ENCODE results near the gene CHCHD5. TPM values are rescaled to one million over a fixed set of nuclear protein-coding genes. Genes with fewer than 3 reads are reported as not detected.

Gene CHCHD5
- total and polyA plus RNA-seq, 3 experiments from 2014 or later, result 33.1 to 41.8 (median 36.6) TPM

DNA sequence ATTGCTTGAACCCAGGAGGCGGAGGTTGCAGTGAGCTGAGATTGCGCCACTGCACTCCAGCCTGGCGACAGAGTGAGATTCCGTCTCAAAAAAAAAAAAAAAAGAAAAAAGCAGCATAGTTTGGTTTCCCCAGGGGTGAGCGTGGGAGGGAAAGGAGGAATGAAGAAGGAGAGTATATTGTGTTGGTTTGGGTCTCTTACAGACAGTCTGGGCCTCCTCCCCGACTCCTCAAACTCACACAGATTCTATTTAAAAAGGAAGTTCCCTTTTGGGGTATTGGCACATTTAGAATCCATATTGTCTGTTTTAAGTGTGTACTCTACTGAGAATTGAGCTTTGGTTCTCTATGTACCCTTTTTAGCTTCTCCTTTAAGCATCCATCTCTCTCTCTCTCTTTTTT lies 34.0 kb downstream of the CHCHD5 start:
- Mint-ChIP-seq H3K27me3 (no peaks in the 10 kb centered on the region), H3K9me3 (no peaks in the 10 kb centered on the region), H3K4me1 (no peaks in the 10 kb centered on the region), H3K27ac (no peak overlapping the region), H3K4me3 (no peak overlapping the region), H3K36me3 (peaks cover 0 to 6% (median 0%) of the 10 kb centered on the region in 3 donors)
- POLR2A ChIA-PET, result no interaction called here
- DNase-seq, result no peak
- Histone ChIP-seq H3K36me3 (ENCODE audit: insufficient read depth, low read length) (no peaks in the 10 kb centered on the region), H3K4me3 (ENCODE audit: low read length) (no peak overlapping the region), H3K4me1 (ENCODE audit: insufficient read depth, low read length) (no peaks in the 10 kb centered on the region), H3K27me3 (ENCODE audit: insufficient read depth, low read length, poor library complexity, severe bottlenecking) (no peaks in the 10 kb centered on the region), H3K9me3 (ENCODE audit: low read length) (no peaks in the 10 kb centered on the region), H3K27ac (ENCODE audit: low read depth, low read length) (no peak overlapping the region)
- CTCF ChIA-PET, result interaction anchor here (0.9 kb wide), 1 partner anchor 18 kb away, joined by 3 read pairs; no protein-coding TSS in a partner anchor

DNA sequence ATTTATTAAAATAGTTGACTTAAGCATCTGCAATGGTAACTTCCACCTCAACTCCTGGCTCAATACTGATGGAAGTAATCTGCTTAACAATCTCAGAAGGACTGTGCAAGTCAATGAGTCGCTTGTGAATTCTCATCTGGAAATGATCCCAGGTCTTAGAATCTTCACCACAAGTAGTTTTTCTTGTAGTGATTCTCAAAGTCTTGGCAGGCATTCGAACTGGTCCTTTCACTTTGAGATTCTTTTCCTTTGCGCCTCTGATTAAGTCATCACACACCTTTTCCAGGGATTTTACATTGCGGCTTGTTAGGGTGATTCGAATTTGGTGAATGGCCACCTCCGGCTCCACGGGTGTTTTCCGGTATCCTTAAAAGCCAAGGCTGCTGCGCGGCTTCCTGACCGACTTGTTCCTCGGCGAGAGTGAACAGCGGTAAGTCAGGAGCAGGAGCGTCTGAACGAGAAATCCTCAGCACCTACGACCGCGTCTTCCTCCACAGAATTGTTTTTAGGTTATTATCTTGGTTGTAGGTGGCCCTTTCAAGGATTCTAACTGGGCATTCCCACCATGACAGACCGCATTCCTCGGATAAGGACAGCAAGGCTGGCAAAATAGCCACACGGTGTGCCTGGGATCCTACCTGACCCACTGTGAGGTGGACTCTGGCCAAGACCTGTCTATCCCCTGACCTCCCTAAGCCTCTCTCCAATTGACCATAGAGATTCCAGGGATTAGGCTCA lies 37.5 kb downstream of the CHCHD5 start:
- Histone ChIP-seq H3K4me3 (ENCODE audit: low read length) (no peak overlapping the region), H3K4me1 (ENCODE audit: insufficient read depth, low read length) (peaks cover 31% of the 10 kb centered on the region), H3K9me3 (ENCODE audit: low read length) (no peaks in the 10 kb centered on the region), H3K36me3 (ENCODE audit: insufficient read depth, low read length) (no peaks in the 10 kb centered on the region), H3K27me3 (ENCODE audit: insufficient read depth, low read length, poor library complexity, severe bottlenecking) (no peaks in the 10 kb centered on the region), H3K27ac (ENCODE audit: low read depth, low read length) (no peak overlapping the region)
- DNase-seq, result no peak
- Mint-ChIP-seq H3K9me3 (no peaks in the 10 kb centered on the region), H3K4me3 (no peak overlapping the region), H3K27ac (peak overlapping the region in 2 of 8 donors; percentile 9 to 79), H3K4me1 (peaks cover 27 to 34% (median 32%) of the 10 kb centered on the region in 3 donors), H3K36me3 (no peaks in the 10 kb centered on the region), H3K27me3 (no peaks in the 10 kb centered on the region)
- POLR2A ChIA-PET, result interaction anchor here (1.2 kb wide), 1 partner anchor 10 kb away, joined by 3 read pairs; no protein-coding TSS in a partner anchor
- CTCF ChIA-PET, result interaction anchor here (1.0 to 5.5 kb wide), 5 partner anchors 8 to 69 kb away, joined by 3 to 28 read pairs (median 5); partner anchors contain the start of gene SLC20A1

DNA sequence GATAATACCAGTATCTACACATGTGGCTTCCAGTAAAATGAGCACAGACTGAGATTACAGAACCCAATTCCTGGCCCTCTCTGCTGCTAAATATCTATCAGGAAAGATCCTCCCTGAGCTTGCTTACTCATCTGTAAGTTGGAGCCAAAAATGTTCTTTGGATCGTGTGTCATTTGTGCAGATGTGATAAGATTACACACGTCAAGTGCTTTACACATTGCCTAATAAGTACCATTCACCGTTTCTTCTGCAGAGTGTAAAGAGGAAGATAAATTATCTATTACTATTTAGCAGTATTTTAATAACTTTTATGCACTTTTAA lies 38.1 kb downstream of the CHCHD5 start:
- ChIA-PET POLR2A (interaction anchor here (0.6 to 1.2 kb wide), 3 partner anchors 9 to 1944 kb away, joined by 3 to 4 read pairs (median 3); no protein-coding TSS in a partner anchor), CTCF (interaction anchor here (1.0 to 5.5 kb wide), 3 partner anchors 11 to 23 kb away, joined by 3 to 28 read pairs (median 5); partner anchors contain the start of gene SLC20A1)
- peaks cover 37% of the 10 kb centered on the region for H3K4me1 ChIP-seq (ENCODE audit: insufficient read depth, low read length)

DNA sequence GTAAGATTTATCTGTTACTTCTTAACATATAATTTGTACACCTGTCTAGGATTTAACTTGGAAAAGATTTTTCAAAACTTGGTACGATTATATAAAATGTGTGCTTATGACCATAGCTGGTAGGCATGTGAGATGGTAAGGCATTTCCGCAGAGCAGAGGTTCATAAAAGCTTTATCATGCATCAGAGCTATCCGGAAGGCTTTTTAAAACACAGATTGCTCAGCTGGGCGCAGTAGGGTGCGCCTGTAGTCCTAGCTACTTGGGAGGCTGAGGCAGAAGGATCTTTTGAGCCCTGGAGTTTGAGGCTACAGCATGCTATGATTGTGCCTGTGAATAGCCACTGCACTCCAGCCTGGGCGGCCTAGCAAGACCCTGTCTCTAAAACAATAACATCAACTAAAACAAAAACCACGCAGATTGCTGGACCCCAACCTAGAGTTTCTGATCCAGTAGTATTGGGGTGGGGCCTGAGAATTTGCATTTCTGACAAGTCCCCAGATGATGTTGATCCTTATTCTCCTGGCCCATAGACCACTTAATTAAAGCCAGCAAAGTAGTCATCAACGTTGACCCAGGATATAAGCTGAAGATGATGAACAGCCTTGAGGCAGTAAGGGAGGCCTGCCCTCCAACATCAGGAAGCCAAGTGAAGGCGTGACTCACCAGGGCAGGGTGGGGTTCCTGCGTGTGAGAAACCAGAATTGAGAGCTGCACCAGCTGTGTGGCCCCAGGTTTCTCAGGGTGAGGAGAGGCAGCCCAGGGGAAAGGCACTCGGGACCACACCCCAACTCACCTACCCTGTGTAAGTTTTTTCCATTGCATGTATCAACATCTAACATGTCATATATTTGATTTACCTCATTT lies 39.7 kb downstream of the CHCHD5 start:
- no peaks in the 10 kb centered on the region for H3K27me3 Mint-ChIP-seq
- H3K9me3 ChIP-seq (ENCODE audit: low read length), result no peaks in the 10 kb centered on the region
- H3K4me1 ChIP-seq (ENCODE audit: insufficient read depth, low read length), result peaks cover 49% of the 10 kb centered on the region
- H3K27me3 ChIP-seq (ENCODE audit: insufficient read depth, low read length, poor library complexity, severe bottlenecking), result no peaks in the 10 kb centered on the region
- peak in 4 of 5 donors; percentile 53 to 86 (median 60) for DNase-seq
- no peaks in the 10 kb centered on the region for H3K9me3 Mint-ChIP-seq
- peak overlapping the region; percentile 8 to 83 (median 61) for H3K4me3 Mint-ChIP-seq
- H3K27ac Mint-ChIP-seq, result peak overlapping the region; percentile 44 to 86 (median 74)
- H3K27ac ChIP-seq (ENCODE audit: low read depth, low read length), result no peak overlapping the region
- POLR2A ChIA-PET, result interaction anchor here (0.7 to 2.3 kb wide), 7 partner anchors 10 to 83 kb away, joined by 3 to 12 read pairs (median 4); partner anchors contain the start of gene SLC20A1
- no peaks in the 10 kb centered on the region for H3K36me3 ChIP-seq (ENCODE audit: insufficient read depth, low read length)
- H3K36me3 Mint-ChIP-seq, result no peaks in the 10 kb centered on the region
- peaks cover 45 to 55% (median 51%) of the 10 kb centered on the region in 3 donors for H3K4me1 Mint-ChIP-seq
- CTCF ChIA-PET, result interaction anchor here (0.6 to 12.6 kb wide), 14 partner anchors 11 to 118 kb away, joined by 3 to 147 read pairs (median 4); partner anchors contain the start of gene SLC20A1
- H3K4me3 ChIP-seq (ENCODE audit: low read length), result no peak overlapping the region

More for the DNA sequence above, 38.1 kb downstream of the CHCHD5 start:
- Histone ChIP-seq H3K27me3 (ENCODE audit: insufficient read depth, low read length, poor library complexity, severe bottlenecking) (no peaks in the 10 kb centered on the region), H3K27ac (ENCODE audit: low read depth, low read length) (no peak overlapping the region), H3K9me3 (ENCODE audit: low read length) (no peaks in the 10 kb centered on the region), H3K36me3 (ENCODE audit: insufficient read depth, low read length) (no peaks in the 10 kb centered on the region), H3K4me3 (ENCODE audit: low read length) (no peak overlapping the region)
- Mint-ChIP-seq H3K27ac (no peak overlapping the region), H3K9me3 (no peaks in the 10 kb centered on the region), H3K27me3 (no peaks in the 10 kb centered on the region), H3K36me3 (no peaks in the 10 kb centered on the region), H3K4me1 (peaks cover 33 to 39% (median 37%) of the 10 kb centered on the region in 3 donors), H3K4me3 (no peak overlapping the region)
- no peak for DNase-seq

DNA sequence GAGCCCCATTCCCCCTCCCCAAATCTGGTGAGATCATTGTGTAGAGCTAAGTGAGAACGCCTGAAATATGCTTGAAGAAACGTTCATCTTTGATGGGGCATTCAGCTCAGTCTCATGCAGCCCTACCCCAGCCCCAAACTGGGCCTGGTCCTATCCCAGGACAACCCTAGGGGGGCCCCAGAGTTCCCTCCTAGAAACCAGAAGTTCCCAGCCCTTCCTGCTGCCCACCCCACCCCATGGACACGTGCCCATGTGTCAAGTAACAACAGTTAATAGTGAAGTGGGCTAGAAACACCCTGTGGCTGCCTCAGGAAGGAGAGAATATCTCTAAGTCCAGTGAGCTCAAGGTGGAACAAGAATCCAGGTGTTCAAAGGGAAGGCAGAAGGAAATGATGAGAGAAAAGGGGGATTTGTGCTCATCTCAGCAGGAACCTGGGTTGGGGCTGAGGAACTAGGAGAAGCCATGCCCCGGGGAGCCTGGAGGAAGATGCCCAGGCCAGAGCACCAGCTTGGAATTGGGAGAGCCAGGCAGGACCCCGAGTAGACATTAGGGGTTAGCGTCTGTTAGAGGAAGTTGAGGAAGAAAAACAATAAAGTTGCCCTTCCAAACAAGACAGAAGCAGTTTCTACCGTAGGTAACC lies 41.2 kb downstream of the CHCHD5 start:
- Histone ChIP-seq H3K4me1 (ENCODE audit: insufficient read depth, low read length) (peaks cover 64% of the 10 kb centered on the region), H3K4me3 (ENCODE audit: low read length) (no peak overlapping the region), H3K36me3 (ENCODE audit: insufficient read depth, low read length) (no peaks in the 10 kb centered on the region), H3K27me3 (ENCODE audit: insufficient read depth, low read length, poor library complexity, severe bottlenecking) (no peaks in the 10 kb centered on the region), H3K9me3 (ENCODE audit: low read length) (no peaks in the 10 kb centered on the region), H3K27ac (ENCODE audit: low read depth, low read length) (no peak overlapping the region)
- ChIA-PET POLR2A (interaction anchor here (2.3 kb wide), 1 partner anchor 21 kb away, joined by 12 read pairs; no protein-coding TSS in a partner anchor), CTCF (interaction anchor here (0.7 to 12.6 kb wide), 18 partner anchors 9 to 105 kb away, joined by 3 to 147 read pairs (median 5); partner anchors contain the start of gene SLC20A1)
- peak overlapping the region in 5 of 8 donors; percentile 70 to 88 (median 83) for H3K27ac Mint-ChIP-seq
- H3K36me3 Mint-ChIP-seq, result peaks cover 0 to 3% (median 0%) of the 10 kb centered on the region in 3 donors
- peak in 1 of 5 donors; percentile 13 for DNase-seq
- peaks cover 58 to 69% (median 65%) of the 10 kb centered on the region in 3 donors for H3K4me1 Mint-ChIP-seq
- peaks cover 0 to under 1% (median 0%) of the 10 kb centered on the region in 5 donors for H3K9me3 Mint-ChIP-seq
- no peaks in the 10 kb centered on the region for H3K27me3 Mint-ChIP-seq
- peak overlapping the region in 3 of 7 donors; percentile 32 to 75 (median 41) for H3K4me3 Mint-ChIP-seq

DNA sequence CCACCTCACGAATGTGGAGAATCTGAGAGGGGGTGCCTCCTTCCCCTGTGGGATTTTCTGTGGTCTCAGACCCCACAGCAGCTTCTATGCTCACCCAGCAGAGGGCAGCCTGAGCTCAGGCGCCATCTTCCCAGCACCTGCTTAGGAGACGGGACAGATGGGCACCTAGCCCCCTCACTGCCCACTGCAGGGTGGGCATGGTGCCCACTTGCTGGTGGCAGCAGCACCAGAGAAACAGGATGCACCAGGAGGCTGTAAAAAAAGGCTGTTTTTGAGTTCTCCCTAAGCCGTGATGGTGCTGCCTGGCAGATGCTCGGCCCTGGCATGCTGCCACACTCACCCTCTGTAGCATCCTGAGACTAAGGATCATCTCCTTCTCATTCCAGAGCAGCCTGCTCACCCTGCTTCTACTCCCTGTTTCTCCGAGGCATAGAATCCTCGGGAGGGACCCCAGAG lies 42.2 kb downstream of the CHCHD5 start:
- Histone ChIP-seq H3K27ac (ENCODE audit: low read depth, low read length) (no peak overlapping the region), H3K4me3 (ENCODE audit: low read length) (peak overlapping the region; percentile 58), H3K27me3 (ENCODE audit: insufficient read depth, low read length, poor library complexity, severe bottlenecking) (no peaks in the 10 kb centered on the region), H3K4me1 (ENCODE audit: insufficient read depth, low read length) (peaks cover 73% of the 10 kb centered on the region), H3K9me3 (ENCODE audit: low read length) (no peaks in the 10 kb centered on the region), H3K36me3 (ENCODE audit: insufficient read depth, low read length) (no peaks in the 10 kb centered on the region)
- ChIA-PET CTCF (interaction anchor here (0.6 to 12.6 kb wide), 22 partner anchors 8 to 105 kb away, joined by 3 to 147 read pairs (median 5); partner anchors contain the start of gene SLC20A1), POLR2A (interaction anchor here (0.5 to 1.5 kb wide), 2 partner anchors 19 to 102 kb away, joined by 3 to 9 read pairs; partner anchors contain the start of gene SLC20A1)
- H3K36me3 Mint-ChIP-seq, result peaks cover 0 to 3% (median 2%) of the 10 kb centered on the region in 3 donors
- H3K27ac Mint-ChIP-seq, result peak overlapping the region in 7 of 8 donors; percentile 79 to 96 (median 88)
- H3K4me1 Mint-ChIP-seq, result peaks cover 68 to 79% (median 76%) of the 10 kb centered on the region in 3 donors
- DNase-seq, result peak; percentile 35 to 79 (median 61)
- peaks cover 0 to 2% of the 10 kb centered on the region in 2 donors for H3K27me3 Mint-ChIP-seq
- H3K4me3 Mint-ChIP-seq, result peak overlapping the region; percentile 13 to 88 (median 72)
- peaks cover 0 to 4% (median 0%) of the 10 kb centered on the region in 5 donors for H3K9me3 Mint-ChIP-seq
